A673 (cell line): ENCODE measurements around the gene TFDP3.

Experiments used
- CTCF ChIP-seq: fragments of 300-800, 200-600 bp; sonication (generic); conservative IDR thresholded peaks from 2 replicates; pipeline ENCODE4 v1.5.1; 2017; ENCODE audit warnings: low read depth, mild to moderate bottlenecking, antibody characterized with exemption, low read length, moderate library complexity, mixed read lengths
- EZH2 ChIP-seq: fragments of 200-600 bp; sonication (generic); IDR thresholded peaks from 2 replicates; pipeline ENCODE4 v1.6.1; 2017; ENCODE audit warnings: borderline replicate concordance, low read depth, mild to moderate bottlenecking, mixed read lengths, antibody characterized with exemption, low read length; ENCODE audit not compliant: poor library complexity, severe bottlenecking

GRCh38 chrX:133265331-133265730, 47.2 kb upstream of the TFDP3 start:
- TF ChIP-seq EZH2 (no peak), CTCF (no peak)
